A549 (cell line): ENCODE measurements around the gene TMEM214. TPM values are rescaled to one million over a fixed set of nuclear protein-coding genes. Genes with fewer than 3 reads are reported as not detected.
A peak's percentile ranks its signal among the peaks of the same experiment; 100 is the strongest.

Experiments
- ATAC-seq, 2 experiments: fragments of 200-7000 bp in 1 of 2; fragments of >200 bp in 1 of 2; cut with Nextera tagmentation in 1 of 2; cut with Tn5 transposase in 1 of 2; 3 replicates each; pipeline versions ENCODE4 v1.8.0 to v1.9.1; 2018 to 2020; ENCODE audit warnings: mild to moderate bottlenecking in 1 of 2, moderate library complexity in 1 of 2
- CTCF ChIA-PET: fragments of 300-600 bp; sonication (Branson Sonifier 250); formaldehyde crosslinking; extraction: SDS; loops from one replicate; lab custom pipeline; 2021; ENCODE audit warnings: antibody characterized with exemption, inconsistent platforms; lab: Yijun Ruan, JAX
- POLR2A ChIA-PET: fragments of 350-600 bp; formaldehyde crosslinking; extraction: SDS; loops from one replicate; lab custom pipeline; 2021; ENCODE audit warnings: antibody characterized with exemption, inconsistent platforms; lab: Yijun Ruan, JAX
- DNase-seq, 2 experiments: peaks; one replicate each; pipeline versions ENCODE4 v3.0.0 to v3.0.0-alpha.2; 2011 to 2016; ENCODE audit warnings: low read depth in 1 of 2, low spot score in 1 of 2
- FAIRE-seq: peaks from 2 replicates; lab custom pipeline; 2011; peaks lifted over from hg19 to GRCh38; lab: Jason Lieb, UNC
- H3K27ac ChIP-seq, 2 experiments: fragments of >200 bp; sonication (Bioruptor Twin); formaldehyde crosslinking; 3 replicates each; pipeline ENCODE4 v1.5.1; 2016 to 2017
- H3K4me1 ChIP-seq: fragments of >200 bp; sonication (Bioruptor Twin); formaldehyde crosslinking; 3 replicates; pipeline ENCODE4 v1.6.1; 2016
- H3K4me2 ChIP-seq: fragments of >200 bp; sonication (Bioruptor Twin); formaldehyde crosslinking; 3 replicates; pipeline ENCODE4 v1.6.1; 2016
- H3K4me3 ChIP-seq: fragments of >200 bp; sonication (Bioruptor Twin); formaldehyde crosslinking; 3 replicates; pipeline ENCODE4 v1.5.1; 2016
- H3K9me3 ChIP-seq: fragments of >200 bp; sonication (Bioruptor Twin); formaldehyde crosslinking; 3 replicates; pipeline ENCODE4 v1.6.1; 2016
- CBX2 ChIP-seq: fragments of 200-600 bp; sonication (generic); IDR thresholded peaks from 2 replicates; pipeline ENCODE4 v1.6.1; 2016; ENCODE audit warnings: low read depth, mild to moderate bottlenecking, borderline replicate concordance
- CBX8 ChIP-seq: fragments of 200-600 bp; sonication (generic); IDR thresholded peaks from 2 replicates; pipeline ENCODE4 v1.6.1; 2016
- CTCF ChIP-seq: fragments of >200 bp; sonication (Bioruptor Twin); formaldehyde crosslinking; IDR thresholded peaks from 3 replicates; pipeline ENCODE4 v1.5.1; 2016
- EHF ChIP-seq: fragments of 250-450 bp; sonication (Bioruptor Pico); IDR thresholded peaks from 2 replicates; pipeline ENCODE4 v1.5.0; 2020; ENCODE audit warnings: mild to moderate bottlenecking
- ELK1 ChIP-seq: fragments of 150-350 bp; IDR thresholded peaks from 2 replicates; pipeline ENCODE4 v1.6.1; 2014; ENCODE audit warnings: low read depth, mild to moderate bottlenecking, low read length
- FOSB ChIP-seq: fragments of 250-450 bp; sonication (Bioruptor Pico); IDR thresholded peaks from 2 replicates; pipeline ENCODE4 v1.5.0; 2020; ENCODE audit warnings: mild to moderate bottlenecking, moderate library complexity
- FOSL2 ChIP-seq, 2 experiments: fragments of 450-650 bp in 1 of 2; fragments of >200 bp in 1 of 2; sonication (Bioruptor Twin) in 1 of 2; formaldehyde crosslinking; IDR thresholded peaks; 2 replicates each; pipeline versions ENCODE4 v1.5.0 to v1.6.1; 2016 to 2020; ENCODE audit warnings: mild to moderate bottlenecking in 1 of 2, moderate library complexity in 1 of 2
- GATA3 ChIP-seq: IDR thresholded peaks from 2 replicates; pipeline ENCODE4 v1.6.1; 2012; ENCODE audit warnings: borderline replicate concordance
- HDAC2 ChIP-seq: fragments of 200-600 bp; sonication (generic); IDR thresholded peaks from 2 replicates; pipeline ENCODE4 v1.6.1; 2016
- HEYL ChIP-seq: fragments of 250-450 bp; sonication (Bioruptor Pico); IDR thresholded peaks from 2 replicates; pipeline ENCODE4 v1.8.0; 2021; ENCODE audit warnings: mild to moderate bottlenecking, moderate library complexity
- HMGXB4 ChIP-seq: fragments of 250-450 bp; sonication (Bioruptor Pico); IDR thresholded peaks from 2 replicates; pipeline ENCODE4 v1.5.0; 2021; ENCODE audit warnings: mild to moderate bottlenecking, moderate library complexity, borderline replicate concordance
- HOXB13 ChIP-seq: fragments of 250-450 bp; sonication (Bioruptor Pico); IDR thresholded peaks from 2 replicates; pipeline ENCODE4 v1.5.0; 2020; ENCODE audit warnings: low read depth, mild to moderate bottlenecking, moderate library complexity
- MAFK ChIP-seq: fragments of 450-650 bp; IDR thresholded peaks from 2 replicates; pipeline ENCODE4 v1.6.1; 2014; ENCODE audit not compliant: partially characterized antibody
- MYC ChIP-seq: IDR thresholded peaks from 2 replicates; pipeline ENCODE4 v1.6.1; 2012; ENCODE audit warnings: mild to moderate bottlenecking, inconsistent platforms, low read length, improper control_type of control experiment, borderline replicate concordance
- NFE2L2 ChIP-seq: fragments of 150-350 bp; conservative IDR thresholded peaks from 2 replicates; pipeline ENCODE4 v1.6.1; 2014; ENCODE audit warnings: low read length
- NPAS2 ChIP-seq: fragments of 250-450 bp; sonication (Bioruptor Pico); IDR thresholded peaks from 2 replicates; pipeline ENCODE4 v1.8.0; 2022; ENCODE audit warnings: mild to moderate bottlenecking, moderate library complexity, borderline replicate concordance
- NR3C1 ChIP-seq: fragments of >200 bp; sonication (Bioruptor Twin); formaldehyde crosslinking; IDR thresholded peaks from 3 replicates; pipeline ENCODE4 v1.6.1; 2017
- PHF8 ChIP-seq: fragments of 200-600 bp; sonication (generic); IDR thresholded peaks from 2 replicates; pipeline ENCODE4 v1.6.1; 2016; ENCODE audit warnings: low read depth, mild to moderate bottlenecking, antibody characterized with exemption, moderate library complexity, borderline replicate concordance
- POLR2AphosphoS2 ChIP-seq: conservative IDR thresholded peaks from 2 replicates; pipeline ENCODE4 v1.6.1; 2012; ENCODE audit warnings: low read length, improper control_type of control experiment, inconsistent platforms
- RAD21 ChIP-seq, 2 experiments: fragments of >200 bp in 1 of 2; sonication (Bioruptor Twin) in 1 of 2; formaldehyde crosslinking in 1 of 2; IDR thresholded peaks in 1 of 2; conservative IDR thresholded peaks in 1 of 2; 2 replicates in 1 of 2; 3 replicates in 1 of 2; pipeline ENCODE4 v1.6.1; 2012 to 2018; ENCODE audit warnings: inconsistent platforms in 1 of 2
- RCOR1 ChIP-seq: fragments of 150-350 bp; IDR thresholded peaks from 2 replicates; pipeline ENCODE4 v1.6.1; 2014; ENCODE audit warnings: antibody characterized with exemption, low read length, low read depth
- RFX5 ChIP-seq: fragments of 450-650 bp; IDR thresholded peaks from 2 replicates; pipeline ENCODE4 v1.7.1; 2014; ENCODE audit warnings: antibody characterized with exemption, mild to moderate bottlenecking, moderate library complexity
- RNF2 ChIP-seq: fragments of 200-600 bp; sonication (generic); IDR thresholded peaks from 2 replicates; pipeline ENCODE4 v1.6.1; 2016; ENCODE audit warnings: low read depth, mild to moderate bottlenecking, antibody characterized with exemption, moderate library complexity, borderline replicate concordance
- SMC3 ChIP-seq: fragments of >200 bp; sonication (Bioruptor Twin); formaldehyde crosslinking; IDR thresholded peaks from 3 replicates; pipeline ENCODE4 v1.6.1; 2018; ENCODE audit warnings: inconsistent platforms
- TFCP2L1 ChIP-seq: fragments of 250-450 bp; sonication (Bioruptor Pico); IDR thresholded peaks from 2 replicates; pipeline ENCODE4 v1.5.0; 2021; ENCODE audit warnings: mild to moderate bottlenecking
- TP53 ChIP-seq: fragments of 250-450 bp; sonication (Bioruptor Pico); IDR thresholded peaks from 2 replicates; pipeline ENCODE4 v1.5.0; 2021; ENCODE audit warnings: mild to moderate bottlenecking, moderate library complexity
- ZFP36 ChIP-seq: fragments of 450-650 bp; IDR thresholded peaks from 2 replicates; pipeline ENCODE4 v1.6.1; 2014; ENCODE audit warnings: borderline replicate concordance; ENCODE audit not compliant: partially characterized antibody
- WGBS: methylation state at CpG from one replicate; pipeline ENCODE4 v1.1.6; 2017; ENCODE audit errors: missing lambda C conversion rate; 5-methylcytosine and 5-hydroxymethylcytosine counted together
- polyA plus RNA-seq, 4 experiments: library from polyadenylated mRNA; depleted of rRNA in 3 of 4; stranded (reverse); fragments of >200 nt; fragmentation: RNase III in 1 of 4; extraction: RNeasy Plus Mini Kit Qiagen cat#74134 plus additional on column Dnase treatment in 1 of 4; gene quantifications; 2 replicates in 3 of 4; 3 replicates in 1 of 4; pipeline ENCODE4 v1.2.3, GENCODE V29; 2011 to 2017

Gene TMEM214
- polyA plus RNA-seq, 2 of the 4 experiments (the other 2 are of a cell fraction) = 54.3 to 74.9 TPM

GRCh38 chr2:27023740-27024139 is 9.0 kb upstream of the TMEM214 start:
- ATAC-seq = no peak
- CTCF ChIA-PET = interaction anchor here (1.1 to 7.6 kb wide), 9 partner anchors 7 to 181 kb away, joined by 5 to 65 read pairs (median 10); partner anchors contain the start of gene DPYSL5
- Histone ChIP-seq H3K4me1 (peaks cover 17% of the 10 kb centered on the region), H3K4me3 (no peak overlapping the region), H3K9me3 (no peaks in the 10 kb centered on the region), H3K4me2 (no peak overlapping the region), H3K27ac (no peak overlapping the region)
- POLR2A ChIA-PET = no interaction called here
- WGBS = 84% methylated on average over 7 of the region's 7 CpGs
- no peak for FAIRE-seq
- DNase-seq = no peak
- TF ChIP-seq RNF2 = no peak
- no peak for TF ChIP-seq HMGXB4
- no peak for TF ChIP-seq HOXB13 (CRISPR knock-in tag)
- TF ChIP-seq CBX8 = no peak
- TF ChIP-seq MYC = no peak
- TF ChIP-seq NPAS2 (CRISPR knock-in tag) = no peak
- TF ChIP-seq HEYL (CRISPR knock-in tag) = no peak

- peak; percentile 50 to 58 for DNase-seq
- no peak overlapping the region for H3K4me2 ChIP-seq
- CTCF ChIA-PET = interaction anchor here (0.7 to 7.6 kb wide), 12 partner anchors 8 to 182 kb away, joined by 3 to 65 read pairs (median 6); partner anchors contain the start of genes DPYSL5 and TMEM214
- no peaks in the 10 kb centered on the region for H3K9me3 ChIP-seq
- POLR2A ChIA-PET = no interaction called here
- no peak overlapping the region for H3K27ac ChIP-seq
- ATAC-seq = peak; percentile 9 to 76; a peak in 3 of 6 replicates
- WGBS = 77% methylated on average over 18 of the region's 18 CpGs
- H3K4me1 ChIP-seq = peaks cover 21% of the 10 kb centered on the region
- H3K4me3 ChIP-seq = no peak overlapping the region
- FAIRE-seq = no peak
- no peak for TF ChIP-seq RFX5
- TF ChIP-seq RAD21 (conservative IDR thresholded peaks at IDR 0.05 in 1 of 2, IDR thresholded peaks at IDR 0.05 in 1 of 2) = 0 out of 5 replicates have a peak, but pooled peaks of 1 of the 2 experiments have one; percentile 13
- peak; percentile 40 for TF ChIP-seq CTCF
- TF ChIP-seq SMC3 = 0 out of 3 replicates have a peak, but pooled peaks have one; percentile 23
These were observed 8.6 kb upstream of the TMEM214 start for GRCh38 chr2:27024188-27024587.

- H3K4me1 ChIP-seq = peaks cover 26% of the 10 kb centered on the region
- H3K9me3 ChIP-seq = no peaks in the 10 kb centered on the region
- H3K27ac ChIP-seq = no peak overlapping the region
- ATAC-seq = peak in 1 of 2 experiments; percentile 59; a peak in 3 of 6 replicates
- CTCF ChIA-PET = interaction anchor here (0.7 to 7.6 kb wide), 15 partner anchors 8 to 191 kb away, joined by 3 to 65 read pairs (median 5); partner anchors contain the start of genes DPYSL5 and TMEM214
- POLR2A ChIA-PET = no interaction called here
- TF ChIP-seq NR3C1 (no peak), TP53 (CRISPR knock-in tag) (no peak), HDAC2 (no peak), SMC3 (no peak), PHF8 (no peak), POLR2AphosphoS2 (no peak), FOSL2 (IDR thresholded peaks at IDR 0.05) (no peak), FOSL2 (CRISPR knock-in tag; IDR thresholded peaks at IDR 0.05) (no peak), NPAS2 (CRISPR knock-in tag) (no peak), GATA3 (no peak), TFCP2L1 (CRISPR knock-in tag) (no peak), MAFK (no peak), RCOR1 (no peak), NFE2L2 (no peak), CBX2 (no peak), ELK1 (no peak), FOSB (CRISPR knock-in tag) (no peak), ZFP36 (no peak), EHF (CRISPR knock-in tag) (no peak)
- WGBS = 96% methylated on average over 12 of the region's 12 CpGs
- H3K4me2 ChIP-seq = no peak overlapping the region
- H3K4me3 ChIP-seq = no peak overlapping the region
- no peak for FAIRE-seq
- no peak for DNase-seq
These were observed 8.0 kb upstream of the TMEM214 start for GRCh38 chr2:27024812-27025211.
